PC-9 (cell line): ENCODE data around the gene PLAAT3.

ENCODE experiments used
- EZH2 ChIP-seq: fragments of 200-600 bp; sonication (generic); IDR thresholded peaks from 2 replicates; pipeline ENCODE4 v1.8.0; 2017; ENCODE audit warnings: antibody characterized with exemption, low read depth
- TF ChIP-seq, protein P1 (sequence below): fragments of 200-600 bp; sonication (generic); conservative IDR thresholded peaks from 2 replicates; pipeline ENCODE4 v1.6.1; 2017; ENCODE audit warnings: mixed run types, antibody characterized with exemption, mild to moderate bottlenecking, moderate library complexity

DNA sequence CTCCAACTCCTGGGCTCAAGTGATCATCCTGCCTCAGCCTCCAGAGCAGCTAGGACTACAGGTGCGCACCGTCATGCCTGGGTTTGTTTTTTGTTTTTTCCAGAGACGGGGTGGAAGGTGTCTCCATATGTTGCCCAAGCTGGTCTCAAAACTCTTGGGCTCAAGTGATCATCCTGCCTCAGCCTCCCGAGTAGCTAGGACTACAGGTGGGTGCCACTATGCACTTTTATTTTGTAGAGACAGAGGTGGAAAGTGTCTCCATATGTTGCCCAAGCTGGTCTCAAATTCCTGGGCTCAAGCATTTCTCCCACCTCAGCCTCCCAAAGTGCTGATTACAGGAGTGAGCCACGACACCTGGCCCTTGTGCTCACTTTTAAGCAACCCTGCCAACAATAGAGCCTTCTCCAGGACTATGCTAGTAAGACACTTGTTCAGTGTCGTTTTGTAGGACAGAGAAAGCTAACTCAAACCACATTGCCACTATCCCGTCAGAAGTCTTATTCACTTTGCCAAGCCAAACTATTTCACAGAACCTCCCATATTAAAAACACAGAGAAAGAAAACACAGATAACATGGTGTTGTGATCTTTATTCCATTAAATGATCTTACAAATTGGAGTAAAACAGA lies 9.4 kb upstream of the PLAAT3 start:
- TF ChIP-seq, protein P1, sequence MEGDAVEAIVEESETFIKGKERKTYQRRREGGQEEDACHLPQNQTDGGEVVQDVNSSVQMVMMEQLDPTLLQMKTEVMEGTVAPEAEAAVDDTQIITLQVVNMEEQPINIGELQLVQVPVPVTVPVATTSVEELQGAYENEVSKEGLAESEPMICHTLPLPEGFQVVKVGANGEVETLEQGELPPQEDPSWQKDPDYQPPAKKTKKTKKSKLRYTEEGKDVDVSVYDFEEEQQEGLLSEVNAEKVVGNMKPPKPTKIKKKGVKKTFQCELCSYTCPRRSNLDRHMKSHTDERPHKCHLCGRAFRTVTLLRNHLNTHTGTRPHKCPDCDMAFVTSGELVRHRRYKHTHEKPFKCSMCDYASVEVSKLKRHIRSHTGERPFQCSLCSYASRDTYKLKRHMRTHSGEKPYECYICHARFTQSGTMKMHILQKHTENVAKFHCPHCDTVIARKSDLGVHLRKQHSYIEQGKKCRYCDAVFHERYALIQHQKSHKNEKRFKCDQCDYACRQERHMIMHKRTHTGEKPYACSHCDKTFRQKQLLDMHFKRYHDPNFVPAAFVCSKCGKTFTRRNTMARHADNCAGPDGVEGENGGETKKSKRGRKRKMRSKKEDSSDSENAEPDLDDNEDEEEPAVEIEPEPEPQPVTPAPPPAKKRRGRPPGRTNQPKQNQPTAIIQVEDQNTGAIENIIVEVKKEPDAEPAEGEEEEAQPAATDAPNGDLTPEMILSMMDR = no peak
- no peak for TF ChIP-seq EZH2
